MM.1S (cell line): ENCODE results near the gene PROC.

ENCODE experiments used
- EZH2 ChIP-seq: fragments of 300-600 bp; sonication (generic); optimal IDR thresholded peaks from 2 replicates; pipeline ENCODE3; 2017; ENCODE audit warnings: low read depth, mild to moderate bottlenecking, antibody characterized with exemption, low read length, mixed read lengths
- EZH2phosphoT487 ChIP-seq: fragments of 300-600 bp; sonication (generic); IDR thresholded peaks from 2 replicates; pipeline ENCODE4 v1.6.1; 2018; ENCODE audit warnings: antibody characterized with exemption, low read length
- TF ChIP-seq, protein P1 (sequence below): fragments of 300-600 bp; sonication (generic); IDR thresholded peaks from 2 replicates; pipeline ENCODE4 v1.5.1; 2016; ENCODE audit warnings: antibody characterized with exemption, low read length, mixed read lengths

DNA sequence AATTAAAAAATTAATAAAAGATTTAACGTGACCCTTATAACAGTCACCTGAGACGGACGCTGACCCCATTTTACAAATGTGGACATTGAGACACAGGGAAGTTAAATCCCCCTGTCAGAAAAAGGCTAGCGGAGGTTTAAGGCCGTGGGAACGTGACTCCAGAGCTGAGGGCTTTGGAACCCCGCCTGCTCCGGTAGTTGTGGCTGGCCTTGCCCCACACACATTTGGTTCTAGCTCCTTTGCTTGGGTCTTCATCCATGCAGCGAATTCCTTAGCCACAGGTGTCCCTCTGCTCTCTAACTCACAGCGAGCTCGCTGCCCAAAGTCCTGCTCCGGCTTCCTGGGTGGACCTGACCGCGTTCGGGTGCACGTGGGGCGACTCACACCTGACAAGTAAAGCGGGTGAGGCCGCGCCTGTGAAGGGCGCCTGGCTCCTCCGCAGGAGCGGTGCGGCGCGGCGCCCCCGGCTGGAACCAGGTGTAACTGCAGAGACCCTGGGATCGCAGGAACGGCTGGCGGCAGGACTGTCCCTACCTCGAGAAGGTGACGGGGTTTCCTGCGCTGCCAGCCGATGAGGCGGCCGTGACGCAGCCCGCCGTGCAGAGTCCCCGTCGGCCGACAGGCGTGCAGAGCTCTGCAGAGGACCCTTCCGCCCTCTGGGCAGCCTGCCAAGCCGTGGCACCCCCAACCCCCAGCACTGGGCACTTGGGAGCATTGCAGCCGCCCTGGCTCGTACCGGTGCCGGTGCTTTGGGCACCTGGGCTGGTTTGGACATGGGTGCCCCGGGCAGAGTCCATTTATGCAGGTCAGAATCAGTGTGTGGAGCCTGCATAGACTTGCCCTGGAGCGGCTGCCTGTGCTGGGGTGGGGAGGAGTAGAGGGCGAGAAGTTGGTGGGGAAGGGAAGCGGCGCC is 2.4 kb upstream of the PROC start:
- TF ChIP-seq, protein P1, sequence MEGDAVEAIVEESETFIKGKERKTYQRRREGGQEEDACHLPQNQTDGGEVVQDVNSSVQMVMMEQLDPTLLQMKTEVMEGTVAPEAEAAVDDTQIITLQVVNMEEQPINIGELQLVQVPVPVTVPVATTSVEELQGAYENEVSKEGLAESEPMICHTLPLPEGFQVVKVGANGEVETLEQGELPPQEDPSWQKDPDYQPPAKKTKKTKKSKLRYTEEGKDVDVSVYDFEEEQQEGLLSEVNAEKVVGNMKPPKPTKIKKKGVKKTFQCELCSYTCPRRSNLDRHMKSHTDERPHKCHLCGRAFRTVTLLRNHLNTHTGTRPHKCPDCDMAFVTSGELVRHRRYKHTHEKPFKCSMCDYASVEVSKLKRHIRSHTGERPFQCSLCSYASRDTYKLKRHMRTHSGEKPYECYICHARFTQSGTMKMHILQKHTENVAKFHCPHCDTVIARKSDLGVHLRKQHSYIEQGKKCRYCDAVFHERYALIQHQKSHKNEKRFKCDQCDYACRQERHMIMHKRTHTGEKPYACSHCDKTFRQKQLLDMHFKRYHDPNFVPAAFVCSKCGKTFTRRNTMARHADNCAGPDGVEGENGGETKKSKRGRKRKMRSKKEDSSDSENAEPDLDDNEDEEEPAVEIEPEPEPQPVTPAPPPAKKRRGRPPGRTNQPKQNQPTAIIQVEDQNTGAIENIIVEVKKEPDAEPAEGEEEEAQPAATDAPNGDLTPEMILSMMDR = peak; percentile 59
- TF ChIP-seq EZH2phosphoT487 (no peak), EZH2 (no peak)
